Effector CD8-positive, alpha-beta T cell (primary cell): ENCODE measurements around the gene OR11H1.
"Not testable (repeated sequence)": the region's sequence is repeated elsewhere in the genome, so short reads cannot be mapped to it uniquely, and the experiment has no call there.

ENCODE experiments used
- DNase-seq: peaks from one replicate; lab custom pipeline; 2025; lab: John Stamatoyannopoulos, UW
- total RNA-seq, 4 experiments: gene quantifications; one replicate each; lab custom pipeline; 2026; lab: John Stamatoyannopoulos, UW

Gene OR11H1, protein sequence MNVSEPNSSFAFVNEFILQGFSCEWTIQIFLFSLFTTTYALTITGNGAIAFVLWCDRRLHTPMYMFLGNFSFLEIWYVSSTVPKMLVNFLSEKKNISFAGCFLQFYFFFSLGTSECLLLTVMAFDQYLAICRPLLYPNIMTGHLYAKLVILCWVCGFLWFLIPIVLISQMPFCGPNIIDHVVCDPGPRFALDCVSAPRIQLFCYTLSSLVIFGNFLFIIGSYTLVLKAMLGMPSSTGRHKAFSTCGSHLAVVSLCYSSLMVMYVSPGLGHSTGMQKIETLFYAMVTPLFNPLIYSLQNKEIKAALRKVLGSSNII
- 0 reads per million in 4 experiments for total RNA-seq

GRCh38 chr22:15527892-15528291 is at the start of gene OR11H1:
Gene OR11H1, plus strand, starts transcription at chr22:15528192. Its CDS starts 0 bp downstream, at chr22:15528192.
- not testable (repeated sequence) for DNase-seq

DNA sequence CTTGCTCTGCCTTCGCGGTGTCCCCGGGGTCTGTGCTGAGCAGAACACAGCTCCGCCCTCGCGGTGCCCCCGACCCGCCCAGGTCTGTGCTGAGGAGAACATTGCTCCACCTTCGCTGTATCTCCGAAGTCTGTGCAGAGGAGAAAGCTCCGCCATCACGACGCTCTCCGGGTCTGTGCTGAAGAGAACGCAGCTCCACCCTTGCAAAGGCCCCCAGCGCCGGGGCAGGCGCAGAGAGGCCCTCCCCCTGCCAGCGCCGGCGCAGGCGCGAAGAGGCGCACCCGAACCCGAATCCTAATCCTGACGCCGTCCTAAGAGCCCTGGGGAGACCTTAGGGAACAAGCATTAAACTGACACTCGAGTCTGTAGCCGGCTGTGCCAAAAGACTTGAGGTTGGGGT is 18.0 kb upstream of the OR11H1 start:
- DNase-seq = not testable (repeated sequence)

DNA sequence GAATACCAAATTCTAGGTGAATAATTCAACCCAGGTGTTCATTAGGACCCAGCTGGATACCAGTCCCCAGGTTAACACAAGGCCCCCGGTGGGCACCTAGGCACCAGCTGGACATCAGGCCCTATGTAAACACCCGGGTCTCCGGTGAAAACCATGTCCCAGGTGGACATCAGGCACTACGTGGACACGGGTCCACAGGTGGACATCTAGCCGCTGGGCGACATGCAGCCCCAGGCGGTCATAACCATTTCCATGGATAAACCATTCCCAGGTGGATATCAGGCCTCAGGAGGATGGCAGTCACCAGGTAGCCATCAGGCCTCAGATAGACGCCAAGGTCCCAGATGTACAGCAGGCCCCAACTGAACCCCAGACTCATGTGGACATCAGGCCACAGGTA is 12.1 kb upstream of the OR11H1 start:
- not testable (repeated sequence) for DNase-seq

DNA sequence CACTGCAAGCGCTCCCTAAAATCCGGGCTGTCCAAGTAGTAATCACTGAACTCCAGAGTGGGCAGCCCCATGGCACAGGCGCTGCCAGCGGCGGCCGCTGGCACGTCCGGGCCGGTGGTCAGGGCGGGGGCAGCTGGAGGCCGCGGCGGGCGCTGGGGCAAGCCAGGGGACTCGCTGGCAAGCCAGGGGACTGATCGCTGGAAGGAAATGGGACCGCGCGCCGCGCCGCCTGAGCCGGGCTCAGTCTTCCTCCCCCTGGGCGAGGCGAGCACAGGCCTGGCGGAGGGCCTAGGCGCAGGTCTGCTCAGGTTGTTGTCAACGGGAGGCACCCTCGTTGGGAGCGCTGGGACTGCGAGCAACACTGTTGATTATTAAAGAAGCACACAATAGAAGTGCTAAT is 25.8 kb downstream of the OR11H1 start:
- DNase-seq = not testable (repeated sequence)

DNA sequence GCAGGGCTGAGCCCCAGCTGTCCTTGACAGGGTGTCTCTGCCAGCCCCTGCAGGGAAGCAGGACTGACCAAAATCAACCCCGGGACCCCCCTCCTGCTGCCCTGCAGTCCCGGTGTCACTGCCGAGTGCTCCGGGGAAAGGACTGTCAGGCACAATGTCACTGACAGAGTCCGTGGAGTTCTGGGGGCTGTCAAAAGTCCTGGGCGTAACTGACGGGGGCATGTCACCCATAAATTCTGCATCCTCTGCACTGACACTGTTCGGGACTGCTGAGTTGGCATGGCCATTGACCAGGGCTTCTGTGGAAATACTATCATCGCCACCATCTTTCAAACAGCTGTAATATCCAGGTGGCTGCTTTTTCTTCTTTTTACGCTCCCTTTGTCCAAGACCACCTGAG is 35.5 kb downstream of the OR11H1 start:
- DNase-seq = not testable (repeated sequence)

DNA sequence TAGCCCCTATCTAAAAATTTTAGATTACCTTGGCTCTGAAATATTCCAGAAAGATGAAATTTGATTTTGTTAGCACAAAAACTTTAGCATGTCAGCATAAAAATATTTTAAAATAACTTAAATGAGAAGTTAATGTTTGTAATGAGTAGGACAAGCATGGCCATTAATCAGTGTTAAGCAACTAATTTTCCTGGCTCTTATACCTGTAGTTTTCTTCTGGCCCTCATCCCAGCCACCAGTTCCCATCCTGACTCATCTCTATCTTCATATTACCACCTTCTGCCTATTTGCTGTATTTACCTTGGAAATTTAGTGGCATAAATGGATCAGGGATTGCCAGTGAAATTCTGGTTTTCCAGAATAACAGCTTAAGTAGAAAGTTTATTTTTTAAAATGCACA is 37.1 kb downstream of the OR11H1 start:
- DNase-seq = not testable (repeated sequence)
